HepG2 (cell line): ENCODE measurements around the gene RABEP2. TPM values are rescaled to one million over a fixed set of nuclear protein-coding genes. Genes with fewer than 3 reads are reported as not detected.

Experiments used
- ATAC-seq: fragments of 200-7000 bp; cut with Tn5 transposase; 3 replicates; pipeline ENCODE4 v1.9.1; 2020; ENCODE audit warnings: mild to moderate bottlenecking, moderate library complexity
- BruUV-seq: library from RNA; stranded (reverse); fragments of 400-500 nt; replicated peaks from 2 replicates; lab custom pipeline; 2021; lab: Mats Ljungman, UMichigan
- CTCF ChIA-PET: fragments of 300-600 bp; formaldehyde crosslinking; extraction: SDS; loops from one replicate; lab custom pipeline; 2021; ENCODE audit warnings: low total read pairs, inconsistent platforms, low intra/inter-chr PET ratio; lab: Yijun Ruan, JAX
- POLR2A ChIA-PET: fragments of 350-600 bp; sonication (Branson Sonifier 250); formaldehyde crosslinking; loops from one replicate; lab custom pipeline; 2020; ENCODE audit warnings: antibody characterized with exemption, inconsistent platforms; lab: Yijun Ruan, JAX
- DNase-seq: peaks from one replicate; pipeline ENCODE4 v3.0.0-alpha.2; 2015; ENCODE audit warnings: low spot score
- FAIRE-seq: peaks from 3 replicates; lab custom pipeline; 2011; peaks lifted over from hg19 to GRCh38; lab: Jason Lieb, UNC
- H2AFZ ChIP-seq: one replicate; pipeline ENCODE4 v1.6.1; 2011; ENCODE audit warnings: low read length, inconsistent platforms
- H3K27ac ChIP-seq: fragments of 300-600 bp; 3 replicates; pipeline ENCODE4 v1.8.0; 2011; ENCODE audit warnings: mixed run types, mild to moderate bottlenecking, mixed read lengths, low read length, inconsistent platforms; ENCODE audit not compliant: insufficient read depth; ENCODE audit errors: extremely low read length
- H3K27me3 ChIP-seq, 2 experiments: fragments of 200-600 bp in 1 of 2; 2 replicates in 1 of 2; 3 replicates in 1 of 2; pipeline versions ENCODE4 v1.6.0 to v1.8.0; 2011; ENCODE audit warnings: low read length in 2 of 2, mild to moderate bottlenecking in 2 of 2, moderate library complexity in 2 of 2, inconsistent platforms in 1 of 2; ENCODE audit not compliant: insufficient read depth in 2 of 2, control insufficient read depth in 1 of 2
- H3K36me3 ChIP-seq, 2 experiments: fragments of 200-600 bp in 1 of 2; replicated peaks in 1 of 2; 2 replicates in 1 of 2; 3 replicates in 1 of 2; pipeline versions ENCODE4 v1.5.1 to v1.8.0; 2011; ENCODE audit warnings: low read length in 2 of 2, inconsistent platforms in 1 of 2; ENCODE audit not compliant: insufficient read depth in 2 of 2, control insufficient read depth in 1 of 2
- H3K4me1 ChIP-seq: 2 replicates; pipeline ENCODE4 v1.5.1; 2012; ENCODE audit warnings: low read length, inconsistent platforms; ENCODE audit not compliant: insufficient read depth
- H3K4me2 ChIP-seq: 2 replicates; pipeline ENCODE4 v1.6.0; 2011; ENCODE audit warnings: low read depth, low read length, inconsistent platforms
- H3K4me3 ChIP-seq, 3 experiments: fragments of 200-600 bp in 1 of 3; sonication (generic), shearing (Covaris generic) in 1 of 3; replicated peaks in 1 of 3; 2 replicates each; pipeline ENCODE4 v1.5.1; 2011 to 2016; ENCODE audit warnings: low read length in 3 of 3, inconsistent platforms in 2 of 3, low read depth in 2 of 3, mild to moderate bottlenecking in 2 of 3, control low read depth in 1 of 3, mixed read lengths in 1 of 3; ENCODE audit not compliant: insufficient read depth in 1 of 3
- H3K79me2 ChIP-seq: one replicate; pipeline ENCODE4 v1.6.1; 2011; ENCODE audit warnings: low read length, inconsistent platforms; ENCODE audit not compliant: insufficient read depth
- H3K9ac ChIP-seq: 2 replicates; pipeline ENCODE4 v1.6.0; 2011; ENCODE audit warnings: mild to moderate bottlenecking, low read depth, low read length, inconsistent platforms; ENCODE audit not compliant: insufficient read depth
- H3K9me3 ChIP-seq: 2 replicates; pipeline ENCODE4 v1.5.1; 2012; ENCODE audit warnings: mild to moderate bottlenecking, low read length
- H4K20me1 ChIP-seq: 2 replicates; pipeline ENCODE4 v1.6.0; 2011; ENCODE audit warnings: inconsistent platforms, mild to moderate bottlenecking, low read length, moderate library complexity; ENCODE audit not compliant: insufficient read depth
- AGO2 ChIP-seq: fragments of 200-400 bp; formaldehyde crosslinking; optimal IDR thresholded peaks from 2 replicates; pipeline ENCODE3; 2017; ENCODE audit warnings: mild to moderate bottlenecking, low read depth, low read length, moderate library complexity
- GPN1 ChIP-seq: sonication (generic); formaldehyde crosslinking; IDR thresholded peaks from 2 replicates; pipeline ENCODE4 v1.5.1; 2020; ENCODE audit warnings: missing genetic modification reagents, borderline replicate concordance
- ISL2 ChIP-seq: sonication (generic); formaldehyde crosslinking; IDR thresholded peaks from 2 replicates; pipeline ENCODE4 v1.5.0; 2020; ENCODE audit warnings: missing genetic modification reagents
- NR1H2 ChIP-seq: sonication (generic); formaldehyde crosslinking; IDR thresholded peaks from 2 replicates; pipeline ENCODE4 v1.8.1; 2022; ENCODE audit warnings: low read depth, missing genetic modification reagents, borderline replicate concordance
- THAP11 ChIP-seq: IDR thresholded peaks from 2 replicates; pipeline ENCODE4 v1.6.1; 2016; ENCODE audit warnings: missing biosample characterization, missing genetic modification reagents
- TMF1 ChIP-seq: sonication (generic); formaldehyde crosslinking; IDR thresholded peaks from 2 replicates; pipeline ENCODE4 v1.8.1; 2022; ENCODE audit warnings: low read depth, missing genetic modification reagents
- ZNF205 ChIP-seq: IDR thresholded peaks from 2 replicates; pipeline ENCODE4 v1.6.1; 2018; ENCODE audit warnings: missing biosample characterization, missing genetic modification reagents
- ZNF407 ChIP-seq: sonication (generic); formaldehyde crosslinking; IDR thresholded peaks from one replicate; pipeline ENCODE4 v1.5.1; 2020; ENCODE audit warnings: mild to moderate bottlenecking, missing genetic modification reagents; ENCODE audit errors: not compliant biosample characterization
- ZNF597 ChIP-seq: sonication (generic); formaldehyde crosslinking; IDR thresholded peaks from 2 replicates; pipeline ENCODE4 v1.5.0; 2020; ENCODE audit warnings: missing genetic modification reagents
- ZNF652 ChIP-seq: IDR thresholded peaks from 2 replicates; pipeline ENCODE4 v1.6.1; 2016; ENCODE audit warnings: low read depth, borderline replicate concordance
- ZXDC ChIP-seq: sonication (generic); formaldehyde crosslinking; IDR thresholded peaks from 2 replicates; pipeline ENCODE4 v1.5.0; 2020; ENCODE audit warnings: mild to moderate bottlenecking, missing genetic modification reagents
- WGBS: methylation state at CpG from one replicate; pipeline ENCODE4 v1.1.6; 2017; ENCODE audit warnings: low lambda C conversion rate; 5-methylcytosine and 5-hydroxymethylcytosine counted together
- in situ Hi-C: cut with HindIII; loops from 2 replicates; pipeline ENCODE4 v1.10.0; 2017; ENCODE audit warnings: low pct_unique_long_range_greater_than_20kb; ENCODE audit not compliant: extremely low pct_ligation_motif_present
- intact Hi-C: fragments of 100-400 bp; cut with micrococcal nuclease; formaldehyde crosslinking; loops from one replicate; pipeline ENCODE4 v1.10.0; 2022; ENCODE audit not compliant: unreplicated experiment
- polyA plus RNA-seq, 8 experiments: library from polyadenylated mRNA; depleted of rRNA in 3 of 8; stranded (reverse) in 7 of 8; unstranded in 1 of 8; fragments of >200 nt; fragmentation: Illumina TruSeq in 4 of 8; extraction: Trizol in 4 of 8; gene quantifications; 2 replicates each; pipeline versions ENCODE4 v1.2.1 to v1.2.3, GENCODE V29; 2011 to 2016; ENCODE audit warnings: low read depth in 4 of 8, missing spikeins in 1 of 8, mixed read lengths in 1 of 8; ENCODE audit not compliant: insufficient read depth in 1 of 8
- total RNA-seq, 5 experiments: library from RNA; depleted of rRNA; stranded (reverse); fragments of >200 nt; fragmentation: Illumina TruSeq; extraction: Trizol; gene quantifications; 2 replicates each; pipeline ENCODE4 v1.2.3, GENCODE V29; 2016; ENCODE audit warnings: low read depth in 1 of 5

RABEP2 gene
- total and polyA plus RNA-seq, 2 of the 13 experiments (the other 11 are each of a cell fraction or from before 2014, with no cell fraction given) = 10.8 to 18.4 TPM

- TF ChIP-seq ZNF407 (CRISPR knock-in tag) = no peak
- TF ChIP-seq ZNF205 = no peak
- TF ChIP-seq ISL2 (CRISPR knock-in tag) = no peak
- no peak for TF ChIP-seq ZNF652 (CRISPR knock-in tag)
Measured at GRCh38 chr16:28880589-28880915, 44.5 kb downstream of the RABEP2 start (continued).

- intact Hi-C loops (no loop called here), in situ Hi-C loops (no loop called here)
- POLR2A ChIA-PET = no interaction called here
- Histone ChIP-seq H4K20me1 (no peaks in the 10 kb centered on the region), H3K79me2 (no peaks in the 10 kb centered on the region), H3K9ac (no peak overlapping the region), H3K4me2 (no peak overlapping the region), H3K36me3 (peaks cover 7 to 9% of the 10 kb centered on the region in 2 experiments; a peak in 4 of 5 replicates), H3K9me3 (no peaks in the 10 kb centered on the region), H3K4me3 (no peak overlapping the region), H3K4me1 (no peaks in the 10 kb centered on the region), H3K27me3 (no peaks in the 10 kb centered on the region), H3K27ac (no peak overlapping the region), H2AFZ (no peak overlapping the region)
- BruUV-seq = no TSS peak
- no peak for ATAC-seq
- 97% methylated on average over 57 of the region's 66 CpGs for WGBS
- FAIRE-seq = no peak
- DNase-seq = no peak
- CTCF ChIA-PET = no interaction called here
- TF ChIP-seq AGO2 = peak; percentile 65
- TF ChIP-seq ZNF597 (CRISPR knock-in tag) = no peak
- TF ChIP-seq THAP11 (CRISPR knock-in tag) = no peak
- no peak for TF ChIP-seq GPN1 (CRISPR knock-in tag)
- no peak for TF ChIP-seq ZXDC (CRISPR knock-in tag)
- no peak for TF ChIP-seq NR1H2
- no peak for TF ChIP-seq TMF1 (CRISPR knock-in tag)
Measured at GRCh38 chr16:28879841-28880588, 45.0 kb downstream of the RABEP2 start.
